Activated naive CD4-positive, alpha-beta T cell treated with anti-CD3 and anti-CD28 coated beads for 36 hours (primary cell): ENCODE data around the gene MICA. TPM values are rescaled to one million over a fixed set of nuclear protein-coding genes. Genes with fewer than 3 reads are reported as not detected.

Source experiments
- CTCF ChIA-PET: fragments of 350-600 bp; sonication (Branson Sonifier 250); formaldehyde crosslinking; loops from one replicate; lab custom pipeline; 2021; ENCODE audit warnings: antibody characterized with exemption; lab: Charles Lee
- DNase-seq: peaks from one replicate; pipeline ENCODE4 v3.0.0-alpha.2; 2020
- H3K27ac Mint-ChIP-seq: one replicate; pipeline ENCODE4 v1.8.0; 2021; ENCODE audit warnings: mild to moderate bottlenecking, mixed read lengths
- H3K27me3 Mint-ChIP-seq: one replicate; pipeline ENCODE4 v1.8.0; 2021; ENCODE audit warnings: low read depth, mixed read lengths
- H3K36me3 Mint-ChIP-seq: one replicate; pipeline ENCODE4 v1.8.0; 2021; ENCODE audit warnings: low read depth, mixed read lengths
- H3K4me1 Mint-ChIP-seq: one replicate; pipeline ENCODE4 v1.8.0; 2021; ENCODE audit warnings: low read depth, mixed read lengths
- H3K4me3 Mint-ChIP-seq: one replicate; pipeline ENCODE4 v1.8.0; 2021; ENCODE audit warnings: mild to moderate bottlenecking, moderate library complexity, mixed read lengths
- H3K9me3 Mint-ChIP-seq: one replicate; pipeline ENCODE4 v1.8.0; 2021; ENCODE audit warnings: mixed read lengths
- intact Hi-C: fragments of 100-400 bp; cut with micrococcal nuclease; formaldehyde crosslinking; loops from one replicate; pipeline ENCODE4 v1.15.1; 2023
- total RNA-seq, 2 experiments: library from RNA; stranded (reverse); gene quantifications; one replicate each; pipeline ENCODE4 v1.2.3, GENCODE V29; 2021

Gene MICA
- total RNA-seq, result 10 to 100 TPM; 10.2 to 10.4 TPM

DNA sequence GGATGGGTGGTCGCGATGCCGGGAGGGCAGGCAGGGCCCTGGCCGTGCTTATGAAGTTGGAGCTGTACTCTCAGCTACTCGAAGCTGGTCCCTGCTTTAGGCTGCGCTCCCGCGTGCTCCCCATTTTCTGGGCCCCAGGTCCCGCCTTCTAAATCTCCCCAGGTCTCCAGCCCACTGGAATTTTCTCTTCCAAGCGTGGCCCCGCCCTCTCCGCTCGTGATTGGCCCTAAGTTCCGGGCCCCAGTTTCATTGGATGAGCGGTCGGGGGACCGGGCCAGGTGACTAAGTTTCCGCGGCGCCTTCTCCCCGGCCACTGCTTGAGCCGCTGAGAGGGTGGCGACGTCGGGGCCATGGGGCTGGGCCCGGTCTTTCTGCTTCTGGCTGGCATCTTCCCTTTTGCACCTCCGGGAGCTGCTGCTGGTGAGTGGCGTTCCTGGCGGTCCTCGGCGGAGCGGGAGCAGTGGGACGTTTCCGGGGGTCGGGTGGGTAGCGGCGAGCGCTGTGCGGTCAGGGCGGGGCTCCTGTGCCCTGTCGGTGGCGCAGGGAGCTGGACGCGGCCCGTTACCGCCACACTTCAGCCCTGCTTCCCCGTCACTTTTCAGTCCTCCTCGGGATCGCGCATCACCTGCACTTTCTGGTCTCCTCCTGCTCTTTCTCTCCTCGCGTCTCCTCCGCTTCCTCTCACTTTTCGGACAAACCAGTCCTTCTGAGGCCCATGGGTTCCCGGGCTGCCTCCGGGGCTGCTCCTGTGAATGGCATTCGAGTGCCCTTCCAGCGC lies at the start of gene MICA:
Gene MICA (plus strand): TSS at position 313 of the 778 bp plus-strand sequence. CDS start 38 bp downstream, at position 351.
- no peaks in the 10 kb centered on the region for H3K36me3 Mint-ChIP-seq
- CTCF ChIA-PET, result interaction anchor here (0.8 to 1.8 kb wide), 3 partner anchors 10 to 195 kb away, joined by 3 to 5 read pairs (median 4); no protein-coding TSS in a partner anchor
- intact Hi-C loops, result loop anchor here (2.0 to 5.0 kb wide), 2 partner anchors 143 to 259 kb away; partner anchors contain the start of genes ATP6V1G2, C6orf47, GPANK1 and NFKBIL1

DNA sequence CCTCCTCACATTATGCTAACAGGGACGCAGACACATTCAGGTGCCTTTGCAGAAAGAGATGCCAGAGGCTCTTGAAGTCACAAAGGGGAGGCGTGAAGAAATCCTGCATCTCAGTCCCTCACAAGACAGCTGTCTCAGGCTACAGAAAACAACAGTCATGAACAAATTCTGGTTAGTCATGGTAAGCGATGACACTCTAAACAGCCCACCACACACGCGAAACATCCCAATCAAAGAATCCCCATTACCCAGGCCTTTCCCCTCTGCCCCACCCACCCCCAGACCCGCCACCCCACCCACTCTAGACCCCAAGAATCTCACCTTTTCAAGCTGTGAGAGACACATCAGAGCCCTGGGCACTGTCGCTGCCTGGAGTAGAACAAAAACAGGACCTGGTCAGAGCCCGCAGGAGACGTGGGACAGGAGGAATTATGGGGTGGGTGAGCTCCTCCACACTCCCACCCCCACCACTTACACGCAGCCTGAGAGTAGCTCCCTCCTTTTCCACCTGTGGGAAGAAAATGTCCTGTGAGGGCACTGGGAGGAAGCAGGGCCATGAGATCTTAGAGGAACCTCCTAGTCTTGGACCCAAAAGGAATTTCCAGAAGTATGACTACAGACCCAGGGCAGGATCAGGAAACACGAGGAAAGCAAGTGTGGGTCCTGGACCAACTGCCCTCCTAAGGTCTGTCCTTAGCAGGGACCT lies 49.1 kb upstream of the MICA start:
- peaks cover 41% of the 10 kb centered on the region for H3K36me3 Mint-ChIP-seq
- no peaks in the 10 kb centered on the region for H3K27me3 Mint-ChIP-seq
- H3K9me3 Mint-ChIP-seq, result no peaks in the 10 kb centered on the region
- peaks cover 53% of the 10 kb centered on the region for H3K4me1 Mint-ChIP-seq
- CTCF ChIA-PET, result interaction anchor here (0.6 to 2.4 kb wide), 2 partner anchors 12 to 143 kb away, joined by 3 to 11 read pairs; no protein-coding TSS in a partner anchor
- intact Hi-C loops, result no loop called here
- no peak for DNase-seq
- peak overlapping the region; percentile 90 for H3K27ac Mint-ChIP-seq
- peak overlapping the region; percentile 97 for H3K4me3 Mint-ChIP-seq

More for the DNA sequence above, at the start of gene MICA:
- peak within 1 kb of the TSS; percentile 92 for H3K4me3 Mint-ChIP-seq
- peaks cover 63% of the 10 kb centered on the region for H3K4me1 Mint-ChIP-seq
- H3K9me3 Mint-ChIP-seq, result no peaks in the 10 kb centered on the region
- H3K27ac Mint-ChIP-seq, result peak within 1 kb of the TSS; percentile 17
- H3K27me3 Mint-ChIP-seq, result no peaks in the 10 kb centered on the region
- peak; percentile 77 for DNase-seq

DNA sequence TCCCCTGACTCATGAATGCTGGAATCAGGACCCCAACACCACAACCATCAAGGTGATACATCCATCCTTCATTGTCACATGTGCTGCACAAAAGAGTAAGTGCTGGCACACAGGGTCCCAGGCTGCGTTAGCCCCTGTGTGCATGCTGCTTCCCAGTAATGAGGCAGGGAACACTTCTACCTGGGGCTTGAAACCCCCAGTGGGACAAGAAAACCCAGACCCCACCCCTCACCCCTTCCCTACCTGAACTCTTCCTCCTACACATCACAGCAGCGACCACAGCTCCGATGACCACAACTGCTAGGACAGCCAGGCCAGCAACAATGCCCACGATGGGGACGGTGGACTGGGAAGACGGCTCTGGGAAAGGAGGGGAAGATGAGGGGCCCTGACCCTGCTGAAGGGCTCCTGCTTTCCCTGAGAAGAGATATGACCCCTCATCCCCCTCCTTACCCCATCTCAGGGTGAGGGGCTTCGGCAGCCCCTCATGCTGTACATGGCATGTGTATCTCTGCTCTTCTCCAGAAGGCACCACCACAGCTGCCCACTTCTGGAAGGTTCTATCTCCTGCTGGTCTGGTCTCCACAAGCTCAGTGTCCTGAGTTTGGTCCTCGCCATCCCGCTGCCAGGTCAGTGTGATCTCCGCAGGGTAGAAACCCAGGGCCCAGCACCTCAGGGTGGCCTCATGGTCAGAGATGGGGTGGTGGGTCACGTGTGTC lies 48.4 kb upstream of the MICA start:
- no peaks in the 10 kb centered on the region for H3K9me3 Mint-ChIP-seq
- H3K4me1 Mint-ChIP-seq, result peaks cover 54% of the 10 kb centered on the region
- H3K27ac Mint-ChIP-seq, result peak overlapping the region; percentile 90
- intact Hi-C loops, result no loop called here
- H3K36me3 Mint-ChIP-seq, result peaks cover 41% of the 10 kb centered on the region
- no peaks in the 10 kb centered on the region for H3K27me3 Mint-ChIP-seq
- CTCF ChIA-PET, result interaction anchor here (2.4 kb wide), 1 partner anchor 11 kb away, joined by 11 read pairs; no protein-coding TSS in a partner anchor
- DNase-seq, result no peak
- peak overlapping the region; percentile 97 for H3K4me3 Mint-ChIP-seq

DNA sequence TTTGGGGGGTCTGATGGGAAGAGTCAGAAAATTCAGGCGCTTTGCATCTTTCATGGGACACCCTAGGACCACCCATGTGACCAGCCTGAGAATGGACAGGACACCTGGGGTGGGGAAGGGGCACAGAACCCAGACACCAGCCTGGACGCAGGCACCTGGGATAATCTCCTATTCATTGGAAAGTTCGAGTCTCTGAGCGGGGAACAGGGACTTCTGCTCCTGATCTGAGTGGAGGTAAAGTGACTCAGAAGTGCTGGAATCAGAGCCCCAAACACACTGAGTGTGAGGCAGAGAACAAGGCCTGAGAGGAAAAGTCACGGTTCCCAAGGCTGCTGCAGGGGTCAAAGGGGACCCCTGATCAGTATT lies 47.8 kb upstream of the MICA start:
- CTCF ChIA-PET, result interaction anchor here (2.4 kb wide), 1 partner anchor 11 kb away, joined by 11 read pairs; no protein-coding TSS in a partner anchor
- H3K27ac Mint-ChIP-seq, result peak overlapping the region; percentile 90
- no peaks in the 10 kb centered on the region for H3K27me3 Mint-ChIP-seq
- H3K36me3 Mint-ChIP-seq, result peaks cover 41% of the 10 kb centered on the region
- peaks cover 55% of the 10 kb centered on the region for H3K4me1 Mint-ChIP-seq
- no peaks in the 10 kb centered on the region for H3K9me3 Mint-ChIP-seq
- peak overlapping the region; percentile 97 for H3K4me3 Mint-ChIP-seq
- peak; percentile 17 for DNase-seq
- intact Hi-C loops, result no loop called here

DNA sequence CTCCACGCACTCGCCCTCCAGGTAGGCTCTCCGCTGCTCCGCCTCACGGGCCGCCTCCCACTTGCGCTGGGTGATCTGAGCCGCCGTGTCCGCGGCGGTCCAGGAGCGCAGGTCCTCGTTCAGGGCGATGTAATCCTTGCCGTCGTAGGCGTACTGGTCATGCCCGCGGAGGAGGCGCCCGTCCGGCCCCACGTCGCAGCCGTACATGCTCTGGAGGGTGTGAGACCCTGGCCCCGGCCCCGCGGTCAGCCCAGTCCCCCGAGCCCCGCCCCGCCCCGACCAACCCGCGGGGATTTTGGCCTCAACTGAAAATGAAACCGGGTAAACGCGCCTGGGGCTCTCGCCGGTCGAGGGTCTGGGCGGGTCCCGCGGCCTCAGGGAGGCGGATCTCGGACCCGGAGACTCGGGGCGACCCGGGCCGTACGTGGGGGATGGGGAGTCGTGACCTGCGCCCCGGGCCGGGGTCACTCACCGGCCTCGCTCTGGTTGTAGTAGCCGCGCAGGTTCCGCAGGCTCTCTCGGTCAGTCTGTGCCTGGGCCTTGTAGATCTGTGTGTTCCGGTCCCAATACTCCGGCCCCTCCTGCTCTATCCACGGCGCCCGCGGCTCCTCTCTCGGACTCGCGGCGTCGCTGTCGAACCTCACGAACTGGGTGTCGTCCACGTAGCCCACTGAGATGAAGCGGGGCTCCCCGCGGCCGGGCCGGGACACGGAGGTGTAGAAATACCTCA lies 47.0 kb upstream of the MICA start:
- intact Hi-C loops, result loop anchor here (2.0 kb wide), 1 partner anchor 160 kb away; no protein-coding TSS in a partner anchor

DNA sequence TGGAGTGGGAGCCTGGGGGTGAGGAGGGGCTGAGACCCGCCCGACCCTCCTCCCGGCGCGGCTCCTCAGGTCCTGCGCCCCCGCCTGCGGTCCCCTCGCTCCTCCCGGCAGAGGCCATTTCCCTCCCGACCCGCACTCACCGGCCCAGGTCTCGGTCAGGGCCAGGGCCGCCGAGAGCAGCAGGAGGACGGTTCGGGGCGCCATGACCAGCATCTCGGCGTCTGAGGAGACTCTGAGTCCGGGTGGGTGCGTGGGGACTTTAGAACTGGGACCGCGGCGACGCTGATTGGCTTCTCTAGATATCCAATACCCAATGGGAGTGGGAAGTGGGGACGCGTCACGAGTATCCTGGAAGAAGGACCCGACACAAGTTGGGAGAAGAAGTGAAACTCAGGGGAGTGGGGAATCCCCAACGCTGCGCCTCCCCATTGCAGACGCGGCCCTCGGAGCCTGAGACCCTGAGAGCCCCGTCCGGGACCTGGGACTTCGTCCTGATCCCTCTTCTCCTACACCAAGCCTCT lies 46.4 kb upstream of the MICA start, which contains the start of gene HLA-B:
Gene HLA-B (minus strand): TSS at position 234 of the 521 bp plus-strand sequence. CDS start 21 bp downstream, at position 213.
- Mint-ChIP-seq H3K27me3 (no peaks in the 10 kb centered on the region), H3K9me3 (peaks cover 1% of the 10 kb centered on the region), H3K4me1 (peaks cover 54% of the 10 kb centered on the region), H3K27ac (peak within 1 kb of the TSS; percentile 100), H3K4me3 (peak within 1 kb of the TSS; percentile 97), H3K36me3 (peaks cover 43% of the 10 kb centered on the region)
- CTCF ChIA-PET, result interaction anchor here (1.0 kb wide), 2 partner anchors 10 to 160 kb away, joined by 4 to 6 read pairs; no protein-coding TSS in a partner anchor
- intact Hi-C loops, result loop anchor here (1.0 to 2.0 kb wide), 3 partner anchors 85 to 160 kb away; partner anchors contain the start of gene HLA-C
- peak; percentile 92 for DNase-seq

More for the DNA sequence above, 47.0 kb upstream of the MICA start:
- peaks cover 43% of the 10 kb centered on the region for H3K36me3 Mint-ChIP-seq
- peaks cover 55% of the 10 kb centered on the region for H3K4me1 Mint-ChIP-seq
- no peaks in the 10 kb centered on the region for H3K9me3 Mint-ChIP-seq
- peak overlapping the region; percentile 97 for H3K4me3 Mint-ChIP-seq
- CTCF ChIA-PET, result no interaction called here
- DNase-seq, result peak; percentile 77
- peak overlapping the region; percentile 100 for H3K27ac Mint-ChIP-seq
- H3K27me3 Mint-ChIP-seq, result no peaks in the 10 kb centered on the region

DNA sequence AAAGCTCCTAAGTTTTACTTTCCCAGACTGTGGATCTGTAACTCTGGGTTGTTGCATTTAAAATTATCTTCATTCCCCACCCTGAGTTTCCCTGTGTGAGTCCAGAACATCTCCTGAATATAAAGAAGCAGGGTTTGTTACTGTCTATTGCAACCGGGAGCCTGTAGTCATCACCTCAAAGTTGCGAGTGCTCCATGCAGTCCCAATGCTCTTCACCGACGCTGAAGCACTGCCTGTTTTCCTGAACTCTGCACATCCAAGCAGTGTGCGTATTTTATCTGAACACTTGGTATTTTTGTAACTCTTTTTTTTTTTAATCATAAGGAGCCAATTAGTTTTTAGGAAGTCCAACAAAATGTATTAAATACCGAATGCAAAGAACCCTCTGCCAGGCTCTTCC lies 45.5 kb upstream of the MICA start:
- Mint-ChIP-seq H3K27ac (peak overlapping the region; percentile 100), H3K36me3 (peaks cover 40% of the 10 kb centered on the region), H3K27me3 (no peaks in the 10 kb centered on the region), H3K9me3 (peaks cover 1% of the 10 kb centered on the region), H3K4me1 (peaks cover 45% of the 10 kb centered on the region), H3K4me3 (peak overlapping the region; percentile 97)
- CTCF ChIA-PET, result interaction anchor here (1.0 to 1.4 kb wide), 3 partner anchors 9 to 161 kb away, joined by 4 to 6 read pairs (median 6); no protein-coding TSS in a partner anchor
- DNase-seq, result no peak
- intact Hi-C loops, result loop anchor here (1.0 to 2.0 kb wide), 3 partner anchors 86 to 161 kb away; partner anchors contain the start of gene HLA-C

DNA sequence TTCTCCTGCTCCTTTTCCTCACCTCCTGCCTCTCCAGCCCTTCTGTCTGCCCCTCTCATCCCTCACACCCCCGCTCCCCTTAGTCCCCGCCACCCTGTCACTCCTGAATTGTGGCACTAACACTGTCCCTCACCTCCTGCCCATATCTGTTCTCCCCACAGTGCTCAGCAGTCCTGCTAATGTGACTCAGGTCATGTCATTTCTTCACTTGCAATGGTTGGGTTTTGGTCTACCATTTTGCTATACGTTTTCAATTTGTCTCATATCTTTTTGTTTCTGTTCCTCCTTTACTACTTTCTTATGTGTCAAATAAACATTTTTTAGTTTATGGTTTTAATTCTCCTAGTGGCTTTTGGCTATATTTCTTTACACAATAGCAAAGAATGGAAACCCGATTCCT lies 45.1 kb upstream of the MICA start:
- Mint-ChIP-seq H3K27me3 (no peaks in the 10 kb centered on the region), H3K4me1 (peaks cover 43% of the 10 kb centered on the region), H3K9me3 (peaks cover 1% of the 10 kb centered on the region), H3K27ac (peak overlapping the region; percentile 100), H3K36me3 (peaks cover 36% of the 10 kb centered on the region), H3K4me3 (peak overlapping the region; percentile 97)
- CTCF ChIA-PET, result interaction anchor here (0.7 to 1.4 kb wide), 2 partner anchors 9 to 232 kb away, joined by 3 to 6 read pairs; no protein-coding TSS in a partner anchor
- peak; percentile 42 for DNase-seq
- intact Hi-C loops, result no loop called here

DNA sequence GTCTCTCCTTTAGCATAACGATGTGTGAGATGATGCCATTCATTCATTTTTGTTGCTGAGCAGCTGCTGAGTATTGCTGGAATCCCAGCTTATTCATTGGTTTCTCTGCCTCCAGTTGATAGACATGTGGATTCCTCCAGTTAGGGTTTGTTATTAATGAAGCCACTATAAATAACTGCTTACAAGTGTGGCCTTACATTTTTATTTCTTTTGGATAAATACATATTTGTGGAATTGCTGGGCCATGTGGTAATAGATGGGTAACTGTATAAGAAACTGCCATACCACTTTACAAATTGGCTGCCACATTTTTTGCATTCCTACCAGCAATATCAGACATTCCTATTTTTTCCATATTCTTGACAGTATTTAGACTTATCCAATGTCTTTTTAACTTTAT lies 43.8 kb upstream of the MICA start:
- no peak for DNase-seq
- intact Hi-C loops, result no loop called here
- peaks cover 43% of the 10 kb centered on the region for H3K4me1 Mint-ChIP-seq
- H3K27me3 Mint-ChIP-seq, result no peaks in the 10 kb centered on the region
- H3K27ac Mint-ChIP-seq, result no peak overlapping the region
- H3K9me3 Mint-ChIP-seq, result peaks cover 1% of the 10 kb centered on the region
- CTCF ChIA-PET, result interaction anchor here (0.6 to 1.4 kb wide), 3 partner anchors 7 to 214 kb away, joined by 3 to 6 read pairs (median 4); no protein-coding TSS in a partner anchor
- H3K36me3 Mint-ChIP-seq, result peaks cover 23% of the 10 kb centered on the region
- no peak overlapping the region for H3K4me3 Mint-ChIP-seq

DNA sequence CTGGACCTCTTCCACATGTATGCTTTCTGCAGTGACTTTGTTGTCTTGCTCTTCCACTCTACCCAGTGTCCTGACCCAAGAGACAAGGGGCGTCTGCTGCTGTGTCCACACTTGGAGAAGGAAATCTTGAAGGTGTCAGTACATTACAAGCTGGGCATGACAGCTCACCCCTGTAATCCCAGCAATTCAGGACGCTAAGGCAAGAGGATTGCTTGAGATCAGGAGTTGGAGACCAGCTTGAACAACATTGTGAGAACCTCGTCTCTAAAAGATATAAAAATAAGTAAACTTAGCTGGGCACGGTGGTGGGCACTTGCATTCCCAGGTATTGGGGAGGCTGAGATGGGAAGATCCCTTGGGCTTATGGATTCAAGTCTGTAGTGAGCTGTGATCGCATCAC lies 40.6 kb upstream of the MICA start:
- Mint-ChIP-seq H3K4me3 (no peak overlapping the region), H3K4me1 (peaks cover 51% of the 10 kb centered on the region), H3K36me3 (peaks cover 2% of the 10 kb centered on the region), H3K27ac (no peak overlapping the region), H3K27me3 (no peaks in the 10 kb centered on the region), H3K9me3 (peaks cover 1% of the 10 kb centered on the region)
- DNase-seq, result no peak
- CTCF ChIA-PET, result no interaction called here
- intact Hi-C loops, result no loop called here
